ENCODE data around the gene PRKCA. TPM values are rescaled to one million over a fixed set of nuclear protein-coding genes. Genes with fewer than 3 reads are reported as not detected.
"Not testable (repeated sequence)": the region's sequence is repeated elsewhere in the genome, so short reads cannot be mapped to it uniquely, and the experiment has no call there.

PRKCA gene
- polyA plus RNA-seq, 1 experiment, result 66.8 TPM

- no peak for TF ChIP-seq CTCF (IDR thresholded peaks at IDR 0.05; ENCODE audit: low read depth, low read length)
- Histone ChIP-seq H3K4me3 (ENCODE audit: low read depth, low read length) (no peak overlapping the region), H3K27ac (ENCODE audit: low read depth, low read length) (peak overlapping the region; percentile 34), H3K27me3 (ENCODE audit: control insufficient read depth, insufficient read depth, low read length) (no peaks in the 10 kb centered on the region), H3K9me3 (ENCODE audit: control insufficient read depth, insufficient read depth, low read length) (no peaks in the 10 kb centered on the region)
- ChIA-PET CTCF (interaction anchor here (0.5 to 1.2 kb wide), 2 partner anchors 21 to 212 kb away, joined by 3 to 6 read pairs; no protein-coding TSS in a partner anchor), POLR2A (interaction anchor here (1.1 kb wide), 1 partner anchor 52 kb away, joined by 3 read pairs; the partner anchor contains the start of gene PRKCA)
- DNase-seq (ENCODE audit: low read depth, low spot score), result no peak
Observed at GRCh38 chr17:66354472-66354871, 52.1 kb downstream of the PRKCA start.

GRCh38 chr17:66354981-66355380 lies 52.6 kb downstream of the PRKCA start:
- ChIA-PET POLR2A (interaction anchor here (0.6 to 1.1 kb wide), 2 partner anchors 8 to 53 kb away, joined by 3 to 4 read pairs; partner anchors contain the start of gene PRKCA), CTCF (interaction anchor here (0.5 to 1.2 kb wide), 2 partner anchors 66 to 212 kb away, joined by 6 read pairs; no protein-coding TSS in a partner anchor)
- no peaks in the 10 kb centered on the region for H3K27me3 ChIP-seq (ENCODE audit: control insufficient read depth, insufficient read depth, low read length)
- peak overlapping the region; percentile 79 for H3K27ac ChIP-seq (ENCODE audit: low read depth, low read length)
- H3K4me3 ChIP-seq (ENCODE audit: low read depth, low read length), result no peak overlapping the region
- no peak for TF ChIP-seq CTCF (IDR thresholded peaks at IDR 0.05; ENCODE audit: low read depth, low read length)
- H3K9me3 ChIP-seq (ENCODE audit: control insufficient read depth, insufficient read depth, low read length), result no peaks in the 10 kb centered on the region
- peak; percentile 54 for DNase-seq (ENCODE audit: low read depth, low spot score)

GRCh38 chr17:66355510-66355909 lies 53.1 kb downstream of the PRKCA start:
- POLR2A ChIA-PET, result interaction anchor here (0.6 to 1.1 kb wide), 2 partner anchors 8 to 53 kb away, joined by 3 to 4 read pairs; partner anchors contain the start of gene PRKCA
- DNase-seq (ENCODE audit: low read depth, low spot score), result no peak
- CTCF ChIA-PET, result interaction anchor here (0.5 kb wide), 1 partner anchor 66 kb away, joined by 6 read pairs; no protein-coding TSS in a partner anchor
- H3K27me3 ChIP-seq (ENCODE audit: control insufficient read depth, insufficient read depth, low read length), result no peaks in the 10 kb centered on the region
- no peaks in the 10 kb centered on the region for H3K9me3 ChIP-seq (ENCODE audit: control insufficient read depth, insufficient read depth, low read length)
- TF ChIP-seq CTCF (IDR thresholded peaks at IDR 0.05; ENCODE audit: low read depth, low read length), result no peak
- H3K4me3 ChIP-seq (ENCODE audit: low read depth, low read length), result no peak overlapping the region
- H3K27ac ChIP-seq (ENCODE audit: low read depth, low read length), result no peak overlapping the region

GRCh38 chr17:66357037-66357436 lies 54.6 kb downstream of the PRKCA start:
- H3K27ac ChIP-seq (ENCODE audit: low read depth, low read length), result no peak overlapping the region
- ChIA-PET CTCF (no interaction called here), POLR2A (no interaction called here)
- H3K4me3 ChIP-seq (ENCODE audit: low read depth, low read length), result no peak overlapping the region
- TF ChIP-seq CTCF (IDR thresholded peaks at IDR 0.05; ENCODE audit: low read depth, low read length), result no peak
- H3K27me3 ChIP-seq (ENCODE audit: control insufficient read depth, insufficient read depth, low read length), result no peaks in the 10 kb centered on the region
- no peak for DNase-seq (ENCODE audit: low read depth, low spot score)
- no peaks in the 10 kb centered on the region for H3K9me3 ChIP-seq (ENCODE audit: control insufficient read depth, insufficient read depth, low read length)

GRCh38 chr17:66359351-66359750 lies 56.9 kb downstream of the PRKCA start:
- TF ChIP-seq CTCF (IDR thresholded peaks at IDR 0.05; ENCODE audit: low read depth, low read length), result no peak
- no peak for DNase-seq (ENCODE audit: low read depth, low spot score)
- no peaks in the 10 kb centered on the region for H3K9me3 ChIP-seq (ENCODE audit: control insufficient read depth, insufficient read depth, low read length)
- ChIA-PET POLR2A (no interaction called here), CTCF (no interaction called here)
- H3K4me3 ChIP-seq (ENCODE audit: low read depth, low read length), result no peak overlapping the region
- H3K27me3 ChIP-seq (ENCODE audit: control insufficient read depth, insufficient read depth, low read length), result no peaks in the 10 kb centered on the region
- H3K27ac ChIP-seq (ENCODE audit: low read depth, low read length), result no peak overlapping the region

GRCh38 chr17:66360961-66361565 lies 58.6 kb downstream of the PRKCA start:
- H3K27ac ChIP-seq (ENCODE audit: low read depth, low read length); H3K27me3 ChIP-seq (ENCODE audit: control insufficient read depth, insufficient read depth, low read length); H3K4me3 ChIP-seq (ENCODE audit: low read depth, low read length); H3K9me3 ChIP-seq (ENCODE audit: control insufficient read depth, insufficient read depth, low read length); DNase-seq (ENCODE audit: low read depth, low spot score): not testable (repeated sequence)
- CTCF ChIA-PET, result interaction anchor here (0.7 to 1.4 kb wide), 2 partner anchors 15 to 47 kb away, joined by 3 read pairs; no protein-coding TSS in a partner anchor
- POLR2A ChIA-PET, result interaction anchor here (0.7 kb wide), 1 partner anchor 10 kb away, joined by 3 read pairs; no protein-coding TSS in a partner anchor
